Amniotic stem cell (primary cell): ENCODE data around the gene RAB36.

Experiments used
- DNase-seq: peaks from one replicate; lab custom pipeline; 2025; lab: John Stamatoyannopoulos, UW

The RAB36 gene

DNA sequence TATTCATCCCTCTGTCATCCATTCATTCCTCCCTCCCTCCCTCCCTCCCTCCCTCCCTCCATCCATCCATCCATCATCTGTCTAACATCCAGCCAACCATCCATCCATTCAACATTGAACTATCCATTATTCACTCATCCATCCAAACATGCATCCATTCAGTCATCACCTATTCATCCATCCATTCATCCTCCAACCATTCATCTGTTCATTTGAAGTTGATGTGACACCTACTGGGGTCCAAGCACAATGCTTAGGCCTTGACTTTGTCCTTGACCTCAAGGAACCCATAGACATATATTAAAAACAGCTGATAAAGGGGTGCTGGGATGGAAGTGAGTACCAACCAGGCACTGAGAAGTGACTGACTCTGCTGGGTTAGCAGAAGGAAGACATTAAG lies 61.6 kb downstream of the RAB36 start:
- DNase-seq: no peak

- DNase-seq: no peak
Measured at GRCh38 chr22:23207729-23208393, 62.6 kb downstream of the RAB36 start.

DNA sequence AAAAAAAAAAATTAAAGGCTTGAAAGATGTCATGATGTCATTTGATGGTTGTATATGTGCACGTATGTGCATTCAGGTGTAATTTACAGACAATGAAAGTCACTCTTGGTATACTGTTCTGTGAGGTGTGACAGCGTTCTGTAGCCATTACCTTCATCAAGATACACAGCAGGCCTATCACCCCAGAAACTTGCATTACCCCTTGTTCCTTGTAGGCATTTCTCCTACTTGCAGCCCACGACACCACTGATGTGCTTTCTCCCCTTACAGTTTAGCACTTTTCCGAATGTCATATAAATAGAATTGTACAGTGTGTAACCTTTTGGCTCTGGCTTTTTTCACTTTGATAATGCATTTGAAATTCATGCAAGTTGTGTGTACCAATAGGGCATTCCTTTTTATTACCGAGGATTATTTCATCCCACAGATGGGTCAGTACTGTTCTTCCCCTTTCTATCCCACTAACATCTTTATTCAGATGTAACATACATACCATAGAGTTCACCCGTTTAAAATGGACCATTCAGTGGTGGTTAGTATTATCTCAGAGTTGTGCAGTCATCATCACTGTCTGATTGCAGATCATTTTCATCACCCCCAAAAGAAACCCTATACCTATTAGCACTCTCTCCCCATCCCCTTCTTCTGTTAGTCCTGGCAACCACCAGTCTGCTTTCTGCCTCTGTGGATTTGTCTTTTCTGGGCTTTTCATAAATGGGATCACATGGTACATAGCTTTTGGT lies 65.3 kb downstream of the RAB36 start:
- no peak for DNase-seq

DNA sequence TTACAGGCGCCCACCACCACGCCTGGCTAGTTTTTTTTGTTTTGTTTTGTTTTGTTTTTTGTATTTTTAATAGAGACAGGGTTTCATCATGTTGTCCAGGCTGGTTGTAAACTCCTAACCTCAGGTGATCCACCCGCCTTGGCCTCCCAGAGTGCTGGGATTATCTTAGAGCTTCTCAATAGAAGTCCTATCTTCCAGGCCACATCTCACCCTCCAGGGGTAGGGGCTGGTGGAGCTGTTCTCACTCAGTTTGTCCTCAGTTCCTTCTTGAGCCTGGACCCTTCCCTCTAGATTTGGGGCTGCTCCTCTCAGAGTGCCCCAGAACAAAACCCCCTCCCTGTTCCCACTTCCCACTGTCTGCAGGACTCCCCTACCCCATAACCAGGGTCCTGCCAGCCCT lies 66.3 kb downstream of the RAB36 start:
- no peak for DNase-seq

DNA sequence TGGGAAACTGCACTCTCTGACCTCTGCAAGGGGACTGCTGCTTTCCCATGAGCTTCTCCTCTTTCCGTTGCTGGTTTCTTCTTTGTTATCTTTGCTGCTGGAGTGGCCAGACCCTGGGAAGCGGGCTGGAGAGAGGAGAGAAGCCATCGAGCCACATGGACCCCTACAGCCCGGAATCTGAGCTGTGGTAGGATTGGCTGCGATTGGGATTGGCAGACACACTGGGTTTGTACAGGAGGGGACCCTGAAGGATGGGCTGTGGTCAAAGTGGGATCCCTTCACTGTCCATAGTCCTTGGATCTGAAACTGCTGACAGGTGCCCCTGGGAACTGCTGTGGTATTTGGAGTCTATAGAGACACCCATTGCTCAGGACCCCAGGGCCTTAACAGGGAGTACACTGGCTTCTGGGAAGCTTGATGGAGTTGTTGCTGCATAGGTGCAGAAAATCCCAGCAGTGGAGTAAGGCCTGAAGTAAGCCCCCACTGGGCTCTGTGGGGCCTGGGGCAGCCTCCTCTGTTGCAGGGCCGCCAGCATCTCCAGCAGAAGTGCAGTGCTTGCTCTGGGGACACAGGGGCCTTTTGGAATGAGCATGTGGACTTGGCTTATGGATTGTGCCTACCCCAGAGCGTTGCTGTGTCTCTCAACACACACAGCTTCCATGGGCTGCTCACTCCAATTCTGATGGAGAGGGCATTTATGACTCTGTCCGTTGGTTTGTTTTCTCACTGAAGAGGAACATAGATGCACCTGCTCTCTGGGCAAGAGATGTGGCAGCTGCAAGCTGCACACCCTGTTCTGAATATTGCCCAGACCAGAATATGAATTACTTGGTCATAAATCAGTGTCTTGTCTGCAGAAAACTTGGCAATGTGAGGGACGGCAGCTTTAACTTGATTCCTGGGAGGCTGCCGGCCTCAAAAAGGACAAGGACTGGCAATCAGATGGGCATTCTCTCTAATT lies 67.1 kb downstream of the RAB36 start:
- DNase-seq: no peak

GRCh38 chr22:23213022-23213555 lies 67.8 kb downstream of the RAB36 start:
- DNase-seq: no peak

DNA sequence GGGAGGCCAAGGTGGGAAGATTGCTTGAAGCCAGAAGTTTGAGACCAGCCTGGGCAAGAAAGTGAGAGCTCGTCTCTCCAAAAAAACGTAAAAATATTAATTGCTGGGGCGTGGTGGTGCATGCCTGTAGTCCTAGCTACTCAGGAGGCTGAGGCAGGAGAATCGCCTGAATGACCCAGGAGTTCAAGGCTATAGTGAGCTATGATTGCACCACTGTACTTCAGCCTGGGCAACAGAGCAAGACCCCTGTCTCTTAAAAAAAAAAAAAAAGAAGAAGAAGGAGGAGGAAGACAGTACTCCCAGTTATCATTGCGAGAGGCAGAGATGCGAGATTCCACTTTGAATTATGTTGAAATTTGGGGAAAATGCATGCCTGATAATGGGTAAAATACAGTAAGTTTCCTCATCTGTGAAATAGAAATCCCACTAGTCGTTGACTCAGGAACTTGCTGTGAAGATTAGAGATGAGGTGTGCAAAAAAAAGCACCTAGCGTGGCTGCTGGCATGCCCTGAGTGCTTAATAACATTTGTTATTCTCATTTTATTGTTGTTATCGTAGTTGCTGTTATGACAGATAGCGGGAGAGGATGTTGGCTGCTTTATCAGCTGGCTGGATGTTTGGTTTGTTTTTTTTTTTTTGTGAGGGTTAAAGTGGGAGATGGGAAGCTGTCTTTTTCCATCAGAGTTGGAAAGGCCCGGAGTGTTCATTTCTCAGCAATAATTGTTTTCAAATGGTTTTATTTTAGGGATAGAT lies 68.5 kb downstream of the RAB36 start:
- DNase-seq: no peak
